Retinal pigment epithelial cell (primary cell): ENCODE measurements around the gene COTL1.

Source experiments
- DNase-seq: peaks from one replicate; pipeline ENCODE4 v3.0.0-alpha.2; 2010; ENCODE audit warnings: low read depth
- H3K4me3 ChIP-seq: 2 replicates; pipeline ENCODE4 v1.5.1; 2011; ENCODE audit warnings: mild to moderate bottlenecking, low read length, control low read depth, moderate library complexity
- TF ChIP-seq, protein P1 (sequence below): conservative IDR thresholded peaks from 2 replicates; pipeline ENCODE4 v1.5.1; 2011; ENCODE audit warnings: low read depth, low read length, control low read depth, inconsistent platforms

The COTL1 gene

DNA sequence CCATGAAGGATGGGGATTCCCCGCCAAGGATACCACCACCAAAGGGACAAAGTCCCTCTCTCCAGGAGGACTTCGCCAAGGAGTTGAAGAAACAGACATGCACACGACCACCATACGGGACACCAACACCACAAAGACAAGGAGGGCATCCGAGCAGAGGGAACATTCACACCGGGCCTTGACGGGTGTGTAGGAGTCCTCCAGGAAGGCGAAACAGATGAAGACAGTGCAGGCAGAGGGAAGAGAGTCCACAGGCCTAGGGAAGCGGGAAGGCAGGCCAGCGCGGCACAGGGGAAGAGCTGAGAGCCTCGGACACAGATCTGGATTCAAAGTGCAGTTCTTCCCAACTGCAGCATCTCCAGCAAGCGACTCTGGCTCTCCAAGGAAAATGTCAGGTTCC lies 10.8 kb downstream of the COTL1 start:
- H3K4me3 ChIP-seq, result no peak overlapping the region
- DNase-seq, result no peak
- TF ChIP-seq, protein P1, sequence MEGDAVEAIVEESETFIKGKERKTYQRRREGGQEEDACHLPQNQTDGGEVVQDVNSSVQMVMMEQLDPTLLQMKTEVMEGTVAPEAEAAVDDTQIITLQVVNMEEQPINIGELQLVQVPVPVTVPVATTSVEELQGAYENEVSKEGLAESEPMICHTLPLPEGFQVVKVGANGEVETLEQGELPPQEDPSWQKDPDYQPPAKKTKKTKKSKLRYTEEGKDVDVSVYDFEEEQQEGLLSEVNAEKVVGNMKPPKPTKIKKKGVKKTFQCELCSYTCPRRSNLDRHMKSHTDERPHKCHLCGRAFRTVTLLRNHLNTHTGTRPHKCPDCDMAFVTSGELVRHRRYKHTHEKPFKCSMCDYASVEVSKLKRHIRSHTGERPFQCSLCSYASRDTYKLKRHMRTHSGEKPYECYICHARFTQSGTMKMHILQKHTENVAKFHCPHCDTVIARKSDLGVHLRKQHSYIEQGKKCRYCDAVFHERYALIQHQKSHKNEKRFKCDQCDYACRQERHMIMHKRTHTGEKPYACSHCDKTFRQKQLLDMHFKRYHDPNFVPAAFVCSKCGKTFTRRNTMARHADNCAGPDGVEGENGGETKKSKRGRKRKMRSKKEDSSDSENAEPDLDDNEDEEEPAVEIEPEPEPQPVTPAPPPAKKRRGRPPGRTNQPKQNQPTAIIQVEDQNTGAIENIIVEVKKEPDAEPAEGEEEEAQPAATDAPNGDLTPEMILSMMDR, result no peak

GRCh38 chr16:84606081-84606875 lies 11.6 kb downstream of the COTL1 start:
- TF ChIP-seq, protein P1, result no peak
- DNase-seq, result no peak
- no peak overlapping the region for H3K4me3 ChIP-seq

DNA sequence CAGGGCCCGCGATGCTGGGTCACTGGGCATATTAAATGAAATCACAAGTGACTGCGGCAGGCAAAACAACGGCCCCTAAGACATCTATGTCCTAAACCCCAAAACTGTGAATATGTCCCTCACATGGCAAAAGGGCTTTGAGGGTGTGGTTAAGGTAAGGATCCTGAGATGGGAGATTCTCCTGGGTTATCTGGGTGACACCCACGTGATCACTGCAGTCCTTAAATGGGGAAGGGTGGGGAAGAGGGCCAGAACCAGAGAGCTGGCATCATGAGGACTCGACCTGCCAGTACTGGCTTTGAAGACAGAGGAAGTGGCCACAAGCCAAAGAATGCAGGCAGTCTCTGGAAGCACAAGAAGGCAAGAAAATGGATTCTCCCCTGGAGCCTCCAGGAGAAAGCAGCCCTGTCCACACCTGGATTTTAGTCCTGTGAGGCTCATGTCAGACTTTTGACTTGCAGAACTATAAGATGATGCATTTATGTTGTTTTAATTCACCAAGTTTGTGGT lies 12.5 kb downstream of the COTL1 start:
- TF ChIP-seq, protein P1, result no peak
- H3K4me3 ChIP-seq, result no peak overlapping the region
- no peak for DNase-seq

DNA sequence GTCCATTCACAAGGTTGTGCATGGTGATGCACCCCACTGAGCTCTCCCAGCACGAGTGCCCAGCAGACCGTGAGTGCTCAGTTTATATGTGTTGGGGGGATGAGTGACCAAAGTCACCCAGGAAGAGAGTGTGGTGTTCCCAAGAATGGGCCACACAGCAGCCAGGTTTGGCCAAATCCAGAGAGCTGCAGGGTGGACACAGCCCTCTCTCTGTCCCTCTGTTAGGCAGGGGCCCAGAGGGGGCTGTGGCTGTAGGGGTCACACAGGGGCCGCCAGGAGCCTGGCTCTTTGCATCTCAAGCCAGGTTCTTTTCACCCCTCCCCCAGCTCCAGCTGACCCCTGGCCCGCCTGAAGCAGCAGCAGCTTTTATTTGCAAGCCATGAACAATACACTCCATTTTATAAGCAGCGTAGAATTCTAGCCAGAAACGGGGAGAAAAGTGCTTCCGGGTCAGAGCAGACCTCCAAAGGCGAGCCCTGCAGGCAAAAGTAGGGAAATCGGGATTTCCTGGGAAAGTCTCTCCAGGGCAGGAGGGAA lies 13.3 kb downstream of the COTL1 start:
- DNase-seq, result no peak
- TF ChIP-seq, protein P1, result no peak

DNA sequence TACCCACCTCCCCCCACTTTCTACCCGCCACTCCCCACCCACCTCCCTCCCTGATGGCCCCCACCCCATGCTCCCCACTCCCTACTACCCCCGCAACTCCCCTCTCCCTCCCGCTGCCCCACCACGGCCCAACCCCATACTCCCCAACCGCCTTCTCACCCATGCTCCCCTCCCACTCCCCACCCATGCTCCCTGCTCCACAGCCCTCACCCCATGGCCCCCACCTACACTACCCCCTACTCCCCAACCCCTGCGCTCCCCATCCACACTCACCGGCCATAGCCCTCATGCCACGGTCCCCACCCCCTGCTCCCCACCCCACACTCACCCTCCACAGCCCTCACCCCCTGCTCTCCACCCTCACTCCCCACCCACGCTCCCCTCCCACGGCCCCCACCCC lies 13.9 kb downstream of the COTL1 start:
- TF ChIP-seq, protein P1, result no peak
- DNase-seq, result no peak
- no peak overlapping the region for H3K4me3 ChIP-seq

More for the DNA sequence above, 13.3 kb downstream of the COTL1 start:
- no peak overlapping the region for H3K4me3 ChIP-seq

GRCh38 chr16:84603140-84603816 lies 14.6 kb downstream of the COTL1 start:
- no peak overlapping the region for H3K4me3 ChIP-seq
- TF ChIP-seq, protein P1, result no peak
- DNase-seq, result peak; percentile 76
